GM12873 (cell line): Measurements from ENCODE around the gene IL5.

Experiments used
- CTCF ChIP-seq: IDR thresholded peaks from 2 replicates; pipeline ENCODE4 v1.5.1; 2012; ENCODE audit warnings: low read depth, mild to moderate bottlenecking, moderate library complexity, low read length, control low read depth; ENCODE audit not compliant: insufficient read depth; ENCODE audit errors: missing control alignments

The IL5 gene

GRCh38 chr5:132493241-132493640, 50.1 kb downstream of the IL5 start:
- TF ChIP-seq CTCF = no peak

GRCh38 chr5:132492386-132493125, 50.8 kb downstream of the IL5 start:
- TF ChIP-seq CTCF = no peak
